ENCODE measurements around the gene SALL3. TPM values are rescaled to one million over a fixed set of nuclear protein-coding genes. Genes with fewer than 3 reads are reported as not detected.

The SALL3 gene
- total and polyA plus RNA-seq, 10 donors: not detected

DNA sequence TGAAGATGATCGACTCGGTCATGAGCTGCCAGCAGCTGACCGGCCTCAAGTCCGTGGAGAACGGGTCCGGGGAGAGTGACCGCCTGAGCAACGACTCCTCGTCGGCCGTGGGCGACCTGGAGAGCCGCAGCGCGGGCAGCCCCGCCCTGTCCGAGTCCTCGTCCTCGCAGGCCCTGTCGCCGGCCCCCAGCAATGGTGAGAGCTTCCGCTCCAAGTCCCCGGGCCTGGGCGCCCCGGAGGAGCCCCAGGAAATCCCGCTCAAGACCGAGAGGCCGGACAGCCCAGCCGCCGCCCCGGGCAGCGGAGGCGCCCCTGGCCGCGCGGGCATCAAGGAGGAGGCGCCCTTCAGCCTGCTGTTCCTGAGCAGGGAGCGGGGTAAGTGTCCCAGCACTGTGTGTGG lies 14.9 kb downstream of the SALL3 start:
- H3K27me3 ChIP-seq (replicated peaks in 1 of 7): peaks cover 0 to 14% (median 0%) of the 10 kb centered on the region in 7 donors
- intact Hi-C loops (cut with DNase I; ENCODE audit: low total_unique reads): no loop called here
- no peaks in the 10 kb centered on the region for H3K4me1 ChIP-seq
- peaks cover 0 to 17% (median 0%) of the 10 kb centered on the region in 8 donors for H3K9me3 ChIP-seq
- no peak overlapping the region for H3K4me3 ChIP-seq
- WGBS, 5 donors: 90 to 99% (median 96%) methylated on average over 18 to 38 of the region's 38 CpGs
- DNase-seq: no peak
- H3K36me3 ChIP-seq: no peaks in the 10 kb centered on the region
- no peak for TF ChIP-seq POLR2A (IDR thresholded peaks at IDR 0.05)
- no peak for TF ChIP-seq CTCF (IDR thresholded peaks at IDR 0.05 in 8 of 11, conservative IDR thresholded peaks at IDR 0.05 in 3 of 11)
- TF ChIP-seq POLR2AphosphoS5 (IDR thresholded peaks at IDR 0.05): no peak
- no peak overlapping the region for H3K27ac ChIP-seq

DNA sequence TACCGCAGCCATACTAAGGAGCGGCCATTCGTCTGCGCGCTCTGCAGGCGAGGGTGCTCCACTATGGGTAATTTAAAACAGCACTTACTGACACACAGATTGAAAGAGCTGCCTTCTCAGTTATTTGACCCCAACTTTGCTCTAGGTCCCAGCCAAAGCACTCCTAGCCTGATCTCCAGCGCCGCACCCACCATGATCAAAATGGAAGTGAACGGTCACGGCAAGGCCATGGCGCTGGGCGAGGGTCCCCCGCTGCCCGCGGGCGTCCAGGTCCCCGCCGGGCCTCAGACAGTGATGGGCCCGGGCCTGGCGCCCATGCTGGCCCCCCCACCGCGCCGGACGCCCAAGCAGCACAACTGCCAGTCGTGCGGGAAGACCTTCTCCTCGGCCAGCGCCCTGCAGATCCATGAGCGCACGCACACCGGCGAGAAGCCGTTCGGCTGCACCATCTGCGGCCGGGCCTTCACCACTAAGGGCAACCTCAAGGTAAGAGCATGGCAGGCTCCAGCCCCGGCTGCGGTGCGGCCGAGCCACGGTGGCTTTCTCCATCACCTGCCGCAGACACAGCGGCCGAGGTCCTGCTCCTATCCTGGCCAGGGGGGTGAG lies 15.5 kb downstream of the SALL3 start:
- WGBS, 5 donors: 95 to 97% (median 96%) methylated on average over 32 to 44 of the region's 44 CpGs
- no peak for DNase-seq
- no peak overlapping the region for H3K4me3 ChIP-seq

DNA sequence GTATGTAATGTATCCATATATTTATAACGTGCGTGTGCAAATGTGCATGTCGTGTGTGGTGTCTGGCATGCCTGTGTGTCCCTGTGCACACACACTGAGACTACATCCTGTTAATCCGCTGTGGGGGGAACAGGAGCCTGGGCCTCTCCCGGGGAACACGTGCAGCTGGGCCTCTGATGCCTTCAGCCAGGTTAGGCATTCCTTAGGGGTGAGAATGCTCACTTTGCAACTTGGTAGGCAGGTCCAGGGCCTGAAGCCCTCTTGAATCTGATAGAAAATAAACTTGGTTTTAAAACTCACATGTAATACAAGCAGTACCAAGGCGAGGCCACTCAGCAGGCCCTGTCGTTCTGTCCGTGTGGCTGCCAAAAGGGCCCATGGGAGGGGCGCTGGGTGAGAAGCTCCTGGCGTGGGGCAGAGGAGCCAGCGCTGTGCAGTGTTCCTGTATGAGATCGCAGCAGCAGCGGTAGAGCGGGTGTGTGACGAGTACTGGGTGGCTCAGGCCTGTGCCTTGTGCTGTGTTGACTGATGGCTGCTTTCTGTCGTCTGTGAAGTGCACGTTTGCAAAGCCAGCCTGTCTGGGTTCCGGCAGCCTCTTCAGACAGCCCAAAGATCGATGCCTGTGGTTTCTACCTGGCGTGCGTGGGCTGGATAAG lies 16.2 kb downstream of the SALL3 start:
- 86 to 90% (median 88%) methylated on average over 18 to 22 of the region's 22 CpGs for WGBS, 5 donors

More for the DNA sequence above, 15.5 kb downstream of the SALL3 start:
- Histone ChIP-seq H3K9me3 (peaks cover 0 to 17% (median 0%) of the 10 kb centered on the region in 8 donors), H3K27me3 (replicated peaks in 1 of 7) (peaks cover 0 to 11% (median 0%) of the 10 kb centered on the region in 7 donors), H3K4me1 (no peaks in the 10 kb centered on the region), H3K36me3 (no peaks in the 10 kb centered on the region), H3K27ac (no peak overlapping the region)
- no peak for TF ChIP-seq POLR2AphosphoS5 (IDR thresholded peaks at IDR 0.05)
- no peak for TF ChIP-seq POLR2A (IDR thresholded peaks at IDR 0.05)
- no peak for TF ChIP-seq CTCF (IDR thresholded peaks at IDR 0.05 in 8 of 11, conservative IDR thresholded peaks at IDR 0.05 in 3 of 11)
- intact Hi-C loops (cut with DNase I; ENCODE audit: low total_unique reads): no loop called here

More for the DNA sequence above, 16.2 kb downstream of the SALL3 start:
- TF ChIP-seq CTCF (IDR thresholded peaks at IDR 0.05 in 8 of 11, conservative IDR thresholded peaks at IDR 0.05 in 3 of 11): no peak
- TF ChIP-seq POLR2AphosphoS5 (IDR thresholded peaks at IDR 0.05): no peak
- no peak for TF ChIP-seq POLR2A (IDR thresholded peaks at IDR 0.05)
- Histone ChIP-seq H3K27ac (no peak overlapping the region), H3K36me3 (no peaks in the 10 kb centered on the region), H3K9me3 (peaks cover 0 to 17% (median 0%) of the 10 kb centered on the region in 8 donors), H3K4me3 (no peak overlapping the region), H3K4me1 (no peaks in the 10 kb centered on the region), H3K27me3 (replicated peaks in 1 of 7) (peaks cover 0 to 11% (median 0%) of the 10 kb centered on the region in 7 donors)
- no peak for DNase-seq
- intact Hi-C loops (cut with DNase I; ENCODE audit: low total_unique reads): no loop called here
